Activated CD8-positive, alpha-beta memory T cell treated with anti-CD3 and anti-CD28 coated beads for 24 hours (primary cell): ENCODE data around the gene GASK1A.
"Not testable (repeated sequence)": the region's sequence is repeated elsewhere in the genome, so short reads cannot be mapped to it uniquely, and the experiment has no call there.

Experiments used
- DNase-seq: peaks from one replicate; pipeline ENCODE4 v3.0.0-alpha.2; 2020

GASK1A gene

DNA sequence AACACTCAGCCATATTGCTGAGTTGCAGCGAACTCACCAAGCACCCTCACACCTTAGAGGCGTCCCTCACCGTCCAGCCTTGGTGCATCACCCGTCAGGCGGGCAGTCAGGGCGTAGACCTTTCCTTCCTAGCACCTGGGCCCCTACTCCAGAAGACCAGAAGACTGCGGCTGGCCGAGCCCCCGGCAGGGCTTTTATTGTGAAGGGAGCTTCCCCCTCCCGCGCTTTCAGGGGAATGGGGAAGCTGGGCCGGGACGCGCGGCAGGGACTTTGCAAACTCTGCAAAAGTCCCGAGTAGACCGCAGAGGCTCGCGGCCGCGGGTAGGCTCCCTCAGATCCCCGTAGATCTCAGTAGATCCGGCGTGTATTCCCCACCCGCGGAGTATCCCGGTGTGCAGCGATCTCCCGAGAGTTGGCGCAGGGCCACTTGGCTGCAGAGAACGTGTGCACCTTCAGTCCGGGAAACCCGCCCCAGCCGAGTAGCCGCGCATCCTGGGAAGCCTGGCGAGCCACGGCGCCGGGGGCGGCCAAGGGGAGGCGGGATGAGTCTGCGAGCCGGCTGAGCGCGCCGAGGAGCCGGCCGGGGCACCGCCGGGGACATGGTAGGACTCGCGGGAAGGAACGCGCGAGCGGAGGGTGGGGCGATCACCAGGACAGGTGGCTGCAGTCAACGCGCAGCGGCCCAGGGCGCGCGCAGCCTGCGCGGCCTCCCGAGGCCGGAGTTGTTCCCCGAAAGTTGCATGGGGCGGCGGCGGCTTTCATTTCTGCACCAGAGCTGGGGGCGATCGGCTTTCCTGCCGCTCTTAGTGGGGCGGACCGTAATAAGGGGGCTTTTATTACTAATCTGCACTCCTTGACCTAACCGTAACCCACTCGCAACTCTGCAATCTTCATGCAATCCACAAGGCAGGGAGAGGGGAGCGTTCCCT, at the start of gene GASK1A:
GASK1A (plus strand) TSS at position 268 of the 929 bp plus-strand sequence; CDS start at position 600, 332 bp downstream.
- DNase-seq = peak; percentile 73

GRCh38 chr3:42934111-42934510, 45.0 kb upstream of the GASK1A start:
- DNase-seq = no peak

GRCh38 chr3:42934910-42935309, 44.2 kb upstream of the GASK1A start:
- no peak for DNase-seq

DNA sequence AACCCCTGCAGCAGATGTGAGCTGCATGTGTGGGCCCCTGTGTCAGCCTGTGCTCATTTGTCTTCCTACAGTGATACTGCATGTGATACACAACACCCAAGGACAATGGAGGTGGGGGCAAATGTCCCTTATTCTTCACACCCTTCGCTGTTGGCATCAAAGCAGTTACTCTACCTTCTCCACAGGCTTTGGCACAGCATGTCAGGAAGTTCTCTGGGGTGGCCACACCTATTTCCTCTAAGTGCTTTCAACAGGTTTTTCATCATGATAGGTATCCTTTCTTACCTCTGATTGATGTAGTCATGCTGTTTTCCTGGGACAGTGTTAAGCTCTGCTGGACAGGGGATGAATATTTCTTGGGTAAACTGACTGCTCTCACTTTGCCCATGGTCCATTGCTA, 43.6 kb upstream of the GASK1A start:
- DNase-seq = no peak

DNA sequence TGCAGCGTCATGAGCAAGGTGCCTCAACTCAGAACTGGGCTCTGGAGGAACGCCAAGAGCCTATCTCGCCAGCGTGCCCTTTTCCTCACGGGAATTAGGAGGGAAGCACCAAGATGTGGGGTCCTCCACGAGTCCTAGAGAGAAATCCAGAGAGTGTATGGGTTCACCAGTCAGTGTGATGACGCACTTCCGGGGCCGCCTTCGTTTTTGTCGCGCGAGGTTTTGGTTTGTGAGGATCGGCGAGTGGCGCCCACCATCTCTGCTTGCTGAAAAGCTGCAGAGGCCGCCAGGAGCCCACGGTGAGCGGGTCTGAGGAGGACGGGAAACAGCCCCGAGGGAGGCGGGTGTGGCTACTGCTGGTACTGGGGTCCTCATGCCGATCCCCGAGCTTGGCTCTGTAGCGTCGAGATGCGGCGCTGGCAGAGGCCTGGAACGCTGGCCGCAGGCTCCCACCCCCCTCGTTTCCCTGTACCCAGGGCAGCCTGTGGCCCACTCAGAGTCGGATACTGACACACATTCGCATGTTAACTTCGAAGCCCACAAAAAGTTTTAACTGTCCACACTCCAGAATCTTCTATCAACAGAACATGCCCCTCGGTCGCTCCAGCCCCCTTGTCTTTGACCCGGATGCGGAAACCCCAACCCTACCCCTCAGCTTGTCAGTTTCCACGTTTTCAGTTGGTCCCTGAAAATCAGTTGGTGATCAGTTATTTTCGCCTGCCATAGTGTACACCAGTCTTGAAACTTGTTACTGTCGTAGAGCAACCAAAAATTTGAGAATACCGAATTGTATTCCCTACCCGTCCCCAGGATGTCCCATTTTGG, 42.7 kb upstream of the GASK1A start:
- DNase-seq = no peak

- DNase-seq = no peak
Observed at GRCh38 chr3:42937334-42937733, 41.8 kb upstream of the GASK1A start.

GRCh38 chr3:42942693-42943092, 36.4 kb upstream of the GASK1A start:
- no peak for DNase-seq

DNA sequence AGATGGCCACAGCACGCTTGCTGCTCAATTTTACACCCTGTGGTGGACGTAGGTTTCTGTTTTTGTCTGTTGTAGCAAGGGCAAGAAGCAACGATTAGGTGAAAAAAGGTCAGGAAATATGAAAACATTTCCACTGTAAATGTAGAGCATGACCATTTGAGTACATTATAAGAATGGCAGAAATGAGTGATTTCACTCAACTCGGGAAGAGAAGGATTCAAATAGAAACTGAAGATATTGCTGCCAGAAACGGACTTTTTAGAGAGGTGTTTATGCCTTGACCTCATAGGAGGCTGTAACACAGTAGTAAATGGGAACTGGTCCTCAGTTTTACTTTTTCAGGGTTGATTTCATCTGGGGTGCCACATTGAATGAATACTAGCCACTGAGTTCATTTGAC, 33.1 kb upstream of the GASK1A start:
- DNase-seq = no peak

DNA sequence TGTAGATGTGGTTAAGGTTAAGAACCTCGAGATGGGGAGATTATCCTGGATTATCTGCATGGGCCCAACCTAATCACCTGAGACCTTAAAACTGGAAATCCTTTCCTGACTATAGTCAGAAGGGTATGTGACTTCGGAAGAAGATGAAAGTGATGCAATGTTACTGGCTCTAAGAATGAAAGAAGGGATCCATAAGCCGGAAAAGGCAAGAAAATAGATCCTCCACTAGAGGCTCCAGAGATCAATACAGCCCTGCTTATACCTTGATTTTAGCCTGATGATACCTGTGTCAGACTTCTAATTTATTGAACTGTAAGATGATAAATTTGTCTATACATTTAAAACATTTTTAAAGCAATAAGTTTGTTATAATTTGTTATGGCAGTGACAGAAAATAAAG, 21.5 kb upstream of the GASK1A start:
- DNase-seq = no peak

DNA sequence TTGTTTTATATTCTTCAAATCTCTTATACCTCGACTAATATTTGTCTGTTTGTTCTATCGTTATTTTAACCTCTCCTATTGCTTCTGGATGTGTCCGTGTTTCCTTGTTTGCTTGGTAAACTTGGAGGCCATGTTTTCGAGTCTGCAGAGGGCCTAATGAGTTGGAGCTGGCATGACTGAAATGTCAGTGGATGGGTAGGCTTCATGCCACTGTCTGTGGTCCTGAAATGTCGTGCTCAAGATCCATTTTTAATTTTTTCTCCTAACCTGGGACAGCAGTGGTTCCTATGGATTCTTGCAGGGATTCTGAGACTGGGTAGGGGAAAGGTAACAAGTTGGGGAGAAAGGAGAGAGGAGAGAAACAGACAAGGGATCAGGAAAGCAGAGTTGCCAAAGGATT, 18.8 kb upstream of the GASK1A start:
- DNase-seq = no peak

DNA sequence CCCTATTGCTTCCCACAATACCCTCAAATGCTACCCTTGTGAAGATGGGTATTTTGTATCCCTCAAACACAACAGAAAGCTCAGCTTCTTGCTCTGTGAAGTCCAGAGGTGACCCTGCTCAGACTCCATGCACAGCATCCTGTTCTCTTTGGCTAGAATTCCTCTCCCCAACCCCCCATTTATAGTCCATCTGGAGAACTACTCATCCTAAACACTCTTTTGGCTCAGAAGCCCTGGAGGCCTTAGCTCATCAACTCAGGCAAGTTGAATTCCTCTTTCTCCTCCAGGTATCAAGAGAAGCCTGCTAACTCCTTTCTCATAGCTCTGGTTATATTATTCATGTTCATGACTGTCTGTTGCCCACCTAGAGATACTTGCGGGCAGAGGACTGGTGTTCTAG, 18.3 kb upstream of the GASK1A start:
- no peak for DNase-seq

DNA sequence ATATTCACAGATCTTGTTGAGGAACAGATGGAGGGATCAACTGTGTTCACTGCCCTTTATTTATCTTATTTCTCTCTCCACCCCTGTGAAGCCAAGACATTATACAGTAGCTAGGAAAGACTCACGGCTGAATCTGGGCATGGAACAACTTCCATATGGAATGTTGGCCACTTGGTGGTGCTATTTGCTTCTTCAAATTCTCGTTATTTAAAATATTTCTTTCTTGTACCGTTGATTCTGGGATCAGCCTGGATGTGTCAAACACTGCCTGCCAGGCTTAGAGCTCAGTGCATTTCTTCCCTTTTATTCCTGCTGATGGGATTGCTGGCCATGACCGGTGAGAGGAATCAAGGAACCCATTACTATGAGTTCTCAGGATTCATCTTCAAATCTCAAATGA, 17.5 kb upstream of the GASK1A start:
- no peak for DNase-seq

DNA sequence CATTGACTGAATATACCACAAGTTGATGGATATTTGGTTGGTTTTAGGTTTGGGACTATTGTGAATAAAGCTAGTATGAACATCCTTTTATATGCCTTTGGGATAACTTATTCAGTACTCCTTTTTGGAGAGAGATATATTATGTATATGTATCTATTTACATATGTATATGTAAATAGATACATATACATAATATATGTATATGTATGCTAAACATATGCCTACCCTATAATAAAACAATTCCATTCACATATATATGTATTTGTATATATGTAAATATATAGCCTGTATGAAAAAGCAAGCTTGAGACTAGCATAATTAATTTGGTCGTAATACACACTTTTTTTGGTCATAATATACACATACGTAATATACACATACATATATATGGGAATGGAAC, 15.8 kb upstream of the GASK1A start:
- no peak for DNase-seq

- no peak for DNase-seq
Observed at GRCh38 chr3:42964266-42964665, 14.8 kb upstream of the GASK1A start.

DNA sequence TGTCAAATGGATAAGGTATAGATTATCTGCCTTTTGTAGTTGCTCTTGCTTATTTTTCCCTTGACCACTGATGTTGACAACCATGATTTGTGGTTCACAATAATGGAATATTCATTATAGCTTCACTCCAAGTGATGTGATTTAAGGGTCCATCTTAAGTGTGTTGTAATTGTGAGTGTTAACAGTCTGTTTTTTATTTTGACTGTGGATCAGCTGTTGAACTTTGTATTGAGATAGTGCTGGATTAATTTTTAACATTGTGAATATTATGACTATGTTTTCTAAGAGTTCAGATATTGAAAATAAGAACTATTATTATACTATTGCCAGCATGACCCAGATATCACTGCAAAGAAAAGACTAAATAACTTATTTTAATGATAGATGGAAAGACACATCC, 8.6 kb upstream of the GASK1A start:
- no peak for DNase-seq

DNA sequence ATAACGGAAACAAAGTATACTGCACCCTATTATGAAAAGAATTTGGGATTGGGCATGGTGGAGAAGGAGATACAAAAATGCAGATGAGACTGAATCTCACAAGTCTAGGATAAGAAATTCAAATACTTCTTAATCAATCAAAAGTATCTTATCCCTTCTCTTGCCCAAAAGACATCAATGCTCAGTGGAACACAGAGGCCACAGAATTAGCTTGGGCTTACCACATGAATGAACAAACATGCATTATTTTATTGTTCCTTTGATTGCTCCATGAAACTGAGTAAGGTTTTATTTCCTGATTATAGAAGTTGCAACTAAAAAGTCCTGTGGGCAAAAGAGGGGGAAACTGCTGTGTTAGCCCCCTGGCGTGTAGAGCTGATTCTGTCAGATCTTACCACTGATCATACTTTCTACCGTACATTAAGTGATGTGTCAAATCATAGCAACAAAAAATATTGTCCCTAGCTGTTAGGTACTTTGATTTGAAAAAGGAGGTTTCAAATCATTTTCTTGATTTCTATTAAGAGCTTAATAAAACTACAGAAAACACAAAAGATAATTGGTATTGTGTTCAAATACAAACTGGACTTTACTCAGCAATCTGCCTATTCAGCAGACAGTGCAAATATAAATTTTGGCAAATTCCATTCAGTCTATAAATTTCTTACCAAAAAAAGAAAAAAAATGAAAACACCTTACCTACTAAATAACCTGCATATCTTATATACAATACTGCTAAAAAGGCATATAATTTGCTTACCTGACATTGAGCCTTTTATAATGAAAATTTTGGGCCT, 7.9 kb upstream of the GASK1A start:
- DNase-seq = no peak

DNA sequence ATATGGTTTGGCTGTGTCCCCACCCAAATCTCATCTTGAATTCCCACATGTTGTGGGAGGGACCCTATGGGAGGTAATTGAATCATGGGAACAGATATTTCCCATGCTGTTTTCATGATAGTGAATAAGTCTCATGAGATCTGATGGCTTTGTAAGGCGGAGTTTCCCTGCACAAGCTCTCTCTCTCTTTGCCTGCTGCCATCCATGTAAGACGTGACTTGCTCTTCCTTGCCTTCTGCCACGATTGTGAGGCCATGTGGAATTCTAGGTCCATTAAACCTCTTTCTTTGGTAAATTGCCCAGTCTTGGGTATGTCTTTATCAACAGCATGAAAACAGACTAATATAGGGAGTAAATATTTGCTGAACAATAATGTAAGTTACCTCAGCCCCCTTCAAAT, 4.2 kb upstream of the GASK1A start:
- not testable (repeated sequence) for DNase-seq

DNA sequence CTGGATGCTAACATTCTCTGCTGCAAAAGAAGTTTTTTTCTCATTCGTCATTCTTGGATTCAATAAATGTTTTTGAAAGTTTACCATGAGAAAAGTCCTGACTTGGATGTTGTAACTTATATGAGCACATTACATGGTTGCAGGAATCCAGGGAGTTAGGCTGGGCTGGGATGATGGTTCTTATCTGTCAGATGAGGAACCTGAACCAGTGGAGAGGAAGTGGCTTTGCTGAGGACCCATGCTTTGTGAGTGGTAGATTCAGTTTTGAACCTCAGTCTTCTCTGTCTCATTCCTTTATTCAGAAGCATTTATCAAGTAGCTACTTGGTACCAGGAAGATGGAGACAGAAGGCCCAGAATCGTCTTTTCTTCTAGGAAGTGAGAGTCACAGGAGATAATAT, 3.7 kb upstream of the GASK1A start:
- no peak for DNase-seq

DNA sequence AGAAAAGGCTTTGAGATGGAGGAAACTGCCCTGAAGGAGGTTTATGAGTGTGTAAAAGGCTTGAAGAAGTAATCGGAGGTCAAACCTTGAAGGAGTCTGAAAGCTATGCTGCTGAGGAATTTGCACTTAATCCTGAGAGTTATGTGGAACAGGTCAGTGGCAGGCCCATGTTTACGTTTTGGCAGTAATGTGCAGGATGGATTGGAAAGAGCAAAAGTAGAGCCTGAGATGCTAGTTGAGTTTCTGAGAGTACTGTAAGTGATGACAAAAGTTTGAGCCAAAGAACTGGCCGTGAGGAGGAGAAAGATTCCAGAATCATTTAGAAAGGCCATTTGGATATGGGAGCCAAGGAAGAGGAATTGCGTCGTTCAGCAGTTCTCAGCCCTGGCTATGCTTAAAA, 3.2 kb upstream of the GASK1A start:
- no peak for DNase-seq

GRCh38 chr3:42980209-42980608, 1.1 kb downstream of the GASK1A start:
- no peak for DNase-seq

DNA sequence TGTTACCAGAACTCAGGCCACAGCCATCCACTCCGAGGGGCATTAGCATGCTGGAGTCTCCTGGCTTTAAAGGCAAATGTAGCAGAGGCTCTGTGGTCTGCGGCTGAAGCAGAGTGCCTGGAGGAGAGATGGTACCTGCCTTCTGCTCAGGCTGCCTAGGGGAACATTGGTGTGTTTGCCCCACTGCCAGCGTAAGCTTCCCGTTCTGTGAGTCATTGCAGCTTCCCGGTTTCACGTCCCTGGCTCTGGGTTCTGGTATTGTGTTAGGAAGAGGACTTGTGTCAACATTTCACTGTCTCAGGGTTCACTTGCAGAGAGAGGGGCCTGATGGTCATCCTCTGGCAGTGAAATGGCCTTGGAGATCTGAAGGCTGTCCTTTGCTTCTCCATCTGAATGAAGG, 1.8 kb downstream of the GASK1A start:
- DNase-seq = no peak

- peak; percentile 15 for DNase-seq
Observed at GRCh38 chr3:42982645-42983412, 3.7 kb downstream of the GASK1A start.
